Measurements from ENCODE around the gene MYCL.
"Not testable (repeated sequence)": the region's sequence is repeated elsewhere in the genome, so short reads cannot be mapped to it uniquely, and the experiment has no call there.

Gene MYCL

DNA sequence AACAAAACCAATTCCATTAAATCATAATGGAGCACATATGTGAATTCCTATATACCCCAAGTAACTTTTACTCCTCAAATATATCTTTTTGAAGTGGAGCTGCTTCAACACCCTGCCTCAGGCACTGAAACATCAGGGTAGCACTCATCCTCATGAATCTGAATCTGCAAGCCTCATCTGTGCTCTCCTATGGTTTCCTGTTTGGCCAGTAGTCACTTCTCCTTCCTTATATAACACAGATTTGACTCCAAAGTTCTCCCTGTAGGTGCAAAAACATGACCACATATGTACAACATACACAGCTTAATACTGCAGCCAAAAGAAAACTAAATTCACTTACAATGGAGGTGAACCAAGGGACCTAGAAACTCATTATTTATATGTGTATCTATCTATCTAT is 25.6 kb downstream of the MYCL start:
- H3K27ac ChIP-seq: no peak overlapping the region
- no peak for DNase-seq
- H3K36me3 ChIP-seq (replicated peaks): peaks cover under 1% of the 10 kb centered on the region
- in situ Hi-C loops (cut with HindIII; ENCODE audit: low pct_ligation_motif_present, low sequenced_read_pairs): no loop called here
- H3K27me3 ChIP-seq (replicated peaks): no peaks in the 10 kb centered on the region
- TF ChIP-seq, protein P1, sequence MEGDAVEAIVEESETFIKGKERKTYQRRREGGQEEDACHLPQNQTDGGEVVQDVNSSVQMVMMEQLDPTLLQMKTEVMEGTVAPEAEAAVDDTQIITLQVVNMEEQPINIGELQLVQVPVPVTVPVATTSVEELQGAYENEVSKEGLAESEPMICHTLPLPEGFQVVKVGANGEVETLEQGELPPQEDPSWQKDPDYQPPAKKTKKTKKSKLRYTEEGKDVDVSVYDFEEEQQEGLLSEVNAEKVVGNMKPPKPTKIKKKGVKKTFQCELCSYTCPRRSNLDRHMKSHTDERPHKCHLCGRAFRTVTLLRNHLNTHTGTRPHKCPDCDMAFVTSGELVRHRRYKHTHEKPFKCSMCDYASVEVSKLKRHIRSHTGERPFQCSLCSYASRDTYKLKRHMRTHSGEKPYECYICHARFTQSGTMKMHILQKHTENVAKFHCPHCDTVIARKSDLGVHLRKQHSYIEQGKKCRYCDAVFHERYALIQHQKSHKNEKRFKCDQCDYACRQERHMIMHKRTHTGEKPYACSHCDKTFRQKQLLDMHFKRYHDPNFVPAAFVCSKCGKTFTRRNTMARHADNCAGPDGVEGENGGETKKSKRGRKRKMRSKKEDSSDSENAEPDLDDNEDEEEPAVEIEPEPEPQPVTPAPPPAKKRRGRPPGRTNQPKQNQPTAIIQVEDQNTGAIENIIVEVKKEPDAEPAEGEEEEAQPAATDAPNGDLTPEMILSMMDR (IDR thresholded peaks at IDR 0.05; ENCODE audit: low read depth, low read length, missing control alignments): no peak
- H3K4me3 ChIP-seq (ENCODE audit: low read depth, low read length): no peak overlapping the region

DNA sequence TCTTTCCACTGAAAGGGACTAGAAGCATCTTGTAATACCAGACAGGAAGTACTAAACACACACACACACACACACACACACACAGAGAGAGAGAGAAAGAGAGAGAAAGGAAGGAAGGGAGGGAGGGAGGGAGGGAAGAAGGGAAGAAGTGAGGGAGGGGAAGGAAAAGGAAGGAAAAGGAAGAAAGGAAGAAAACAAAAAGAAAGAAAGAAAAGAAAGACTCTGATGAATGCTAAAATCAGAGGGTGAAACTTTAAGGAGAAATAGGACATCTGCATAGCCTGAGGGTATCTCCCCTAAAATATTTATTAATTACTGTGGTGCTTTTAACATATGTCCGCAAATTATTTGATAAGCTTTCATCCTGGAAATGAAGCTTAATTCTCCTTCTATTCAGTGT is 29.0 kb downstream of the MYCL start:
- in situ Hi-C loops (cut with HindIII; ENCODE audit: low pct_ligation_motif_present, low sequenced_read_pairs): no loop called here
- DNase-seq: no peak
- no peaks in the 10 kb centered on the region for H3K27me3 ChIP-seq (replicated peaks)
- H3K4me3 ChIP-seq (ENCODE audit: low read depth, low read length): no peak overlapping the region
- TF ChIP-seq, protein P1 (IDR thresholded peaks at IDR 0.05; ENCODE audit: low read depth, low read length, missing control alignments): no peak
- peaks cover 2% of the 10 kb centered on the region for H3K36me3 ChIP-seq (replicated peaks)
- no peak overlapping the region for H3K27ac ChIP-seq

DNA sequence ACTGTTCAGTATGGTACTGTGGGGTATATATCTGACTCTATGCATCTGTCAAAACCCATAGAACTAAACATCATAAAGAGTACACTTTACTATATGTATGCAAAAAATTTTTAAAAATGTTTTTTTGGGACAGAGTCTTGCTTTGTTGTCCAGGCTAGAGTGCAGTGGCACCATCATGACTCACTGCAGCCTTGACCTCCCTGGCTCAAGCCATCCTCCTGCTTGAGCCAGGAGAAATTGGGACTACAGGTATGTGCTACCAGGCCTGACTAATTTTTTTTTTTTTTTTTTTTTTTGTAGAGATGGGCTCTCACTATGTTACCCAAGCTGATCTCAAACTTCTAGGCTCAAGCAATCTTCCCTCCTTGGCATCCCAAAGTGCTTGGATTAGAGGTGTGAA is 29.9 kb downstream of the MYCL start:
- TF ChIP-seq, protein P1 (IDR thresholded peaks at IDR 0.05; ENCODE audit: low read depth, low read length, missing control alignments): no peak
- no peaks in the 10 kb centered on the region for H3K27me3 ChIP-seq (replicated peaks)
- H3K4me3 ChIP-seq (ENCODE audit: low read depth, low read length): no peak overlapping the region
- in situ Hi-C loops (cut with HindIII; ENCODE audit: low pct_ligation_motif_present, low sequenced_read_pairs): no loop called here
- DNase-seq: no peak
- H3K27ac ChIP-seq: no peak overlapping the region
- H3K36me3 ChIP-seq (replicated peaks): peaks cover 2% of the 10 kb centered on the region

DNA sequence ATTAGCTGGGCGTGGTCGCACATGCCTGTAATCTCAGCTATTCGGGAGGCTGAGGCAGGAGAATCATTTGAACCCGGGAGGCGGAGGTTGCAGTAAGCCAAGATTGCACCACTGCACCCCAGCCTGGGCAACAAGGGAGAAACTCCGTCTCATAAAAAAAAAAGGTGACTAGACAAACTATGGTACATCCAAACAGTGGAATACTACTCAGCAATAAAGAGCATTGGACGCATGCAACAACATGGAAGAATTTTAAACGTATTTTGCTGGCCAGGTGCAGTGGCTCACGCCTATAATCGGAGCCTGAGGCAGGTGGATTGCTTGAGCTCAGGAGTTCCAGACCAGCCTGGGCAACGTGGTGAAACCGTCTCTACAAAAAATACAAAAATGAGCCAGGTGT is 30.7 kb downstream of the MYCL start:
- DNase-seq; H3K4me3 ChIP-seq (ENCODE audit: low read depth, low read length); H3K36me3 ChIP-seq (replicated peaks); H3K27ac ChIP-seq; H3K27me3 ChIP-seq (replicated peaks); in situ Hi-C loops (cut with HindIII; ENCODE audit: low pct_ligation_motif_present, low sequenced_read_pairs): not testable (repeated sequence)

DNA sequence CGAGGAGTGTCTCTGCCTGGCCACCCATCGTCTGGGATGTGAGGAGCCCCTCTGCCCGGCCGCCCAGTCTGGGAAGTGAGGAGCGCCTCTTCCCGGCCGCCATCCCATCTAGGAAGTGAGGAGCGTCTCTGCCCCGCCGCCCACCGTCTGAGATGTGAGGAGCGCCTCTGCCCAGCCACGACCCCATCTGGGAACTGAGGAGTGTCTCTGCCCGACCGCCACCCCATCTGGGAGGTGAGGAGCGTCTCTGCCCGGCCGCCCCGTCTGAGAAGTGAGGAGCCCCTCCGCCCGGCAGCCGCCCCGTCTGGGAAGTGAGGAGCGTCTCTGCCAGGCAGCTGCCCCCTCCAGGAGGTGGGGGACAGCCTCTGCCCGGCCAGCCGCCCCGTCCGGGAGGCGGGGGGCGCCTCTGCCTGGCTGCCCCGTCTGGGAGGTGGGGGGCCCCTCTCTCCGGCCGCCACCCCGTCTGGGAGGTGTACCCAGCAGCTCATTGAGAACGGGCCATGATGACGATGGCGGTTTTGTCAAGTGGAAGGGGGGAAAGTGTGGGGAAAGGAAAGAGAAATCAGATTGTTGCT is 32.1 kb downstream of the MYCL start:
- H3K27me3 ChIP-seq (replicated peaks); in situ Hi-C loops (cut with HindIII; ENCODE audit: low pct_ligation_motif_present, low sequenced_read_pairs); H3K36me3 ChIP-seq (replicated peaks); H3K4me3 ChIP-seq (ENCODE audit: low read depth, low read length); H3K27ac ChIP-seq; DNase-seq: not testable (repeated sequence)

DNA sequence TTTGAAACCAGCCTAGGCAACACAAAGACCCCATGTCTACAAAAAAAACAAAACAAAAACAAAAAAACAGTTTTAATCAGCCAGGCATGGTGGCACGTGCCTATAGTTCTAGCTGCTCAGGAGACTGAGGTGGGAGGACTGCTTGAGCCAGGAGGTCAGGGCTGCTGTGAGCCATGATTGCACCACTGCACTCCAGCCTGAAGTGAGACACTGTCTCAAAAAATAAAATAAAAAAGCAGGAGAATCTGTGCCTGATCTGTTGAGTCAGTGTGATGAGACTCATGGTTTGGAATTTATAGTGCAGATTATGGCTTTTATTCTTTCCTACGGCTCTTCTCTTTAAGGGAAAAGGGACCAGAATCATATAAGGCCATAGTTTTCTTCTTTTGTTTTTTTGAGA is 35.0 kb downstream of the MYCL start:
- DNase-seq: peak; percentile 79
- in situ Hi-C loops (cut with HindIII; ENCODE audit: low pct_ligation_motif_present, low sequenced_read_pairs): no loop called here

DNA sequence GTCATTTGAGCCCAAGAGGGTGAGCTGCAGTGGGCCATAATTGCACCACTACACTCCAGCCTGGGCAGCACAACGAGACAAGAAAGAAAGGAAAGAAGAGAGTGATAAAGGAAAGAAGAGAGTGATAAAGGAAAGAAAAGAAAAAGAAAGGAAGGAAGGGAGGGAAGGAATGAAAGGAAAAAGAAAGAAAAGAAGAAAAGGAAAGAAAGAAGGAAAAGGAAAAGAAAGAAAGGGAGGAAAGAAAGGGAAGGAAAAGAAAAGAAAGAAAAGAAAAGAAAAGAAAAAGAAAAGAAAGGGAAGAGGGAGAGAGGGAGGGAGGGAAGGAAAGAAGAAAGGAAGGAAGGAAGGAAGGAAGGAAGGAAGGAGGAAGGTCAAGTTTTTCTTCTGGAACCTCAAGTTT is 36.0 kb downstream of the MYCL start:
- Histone ChIP-seq H3K27ac (no peak overlapping the region), H3K27me3 (replicated peaks) (no peaks in the 10 kb centered on the region), H3K4me3 (ENCODE audit: low read depth, low read length) (no peak overlapping the region), H3K36me3 (replicated peaks) (no peaks in the 10 kb centered on the region)
- TF ChIP-seq, protein P1 (IDR thresholded peaks at IDR 0.05; ENCODE audit: low read depth, low read length, missing control alignments): no peak
- in situ Hi-C loops (cut with HindIII; ENCODE audit: low pct_ligation_motif_present, low sequenced_read_pairs): no loop called here
- DNase-seq: no peak

More for the DNA sequence above, 35.0 kb downstream of the MYCL start:
- Histone ChIP-seq H3K4me3 (ENCODE audit: low read depth, low read length) (no peak overlapping the region), H3K27me3 (replicated peaks) (no peaks in the 10 kb centered on the region), H3K36me3 (replicated peaks) (peaks cover 2% of the 10 kb centered on the region), H3K27ac (peak overlapping the region; percentile 33)
- TF ChIP-seq, protein P1 (IDR thresholded peaks at IDR 0.05; ENCODE audit: low read depth, low read length, missing control alignments): no peak
